ENCODE results near the gene FAM13A.
"Not testable (repeated sequence)": the region's sequence is repeated elsewhere in the genome, so short reads cannot be mapped to it uniquely, and the experiment has no call there.

The FAM13A gene

DNA sequence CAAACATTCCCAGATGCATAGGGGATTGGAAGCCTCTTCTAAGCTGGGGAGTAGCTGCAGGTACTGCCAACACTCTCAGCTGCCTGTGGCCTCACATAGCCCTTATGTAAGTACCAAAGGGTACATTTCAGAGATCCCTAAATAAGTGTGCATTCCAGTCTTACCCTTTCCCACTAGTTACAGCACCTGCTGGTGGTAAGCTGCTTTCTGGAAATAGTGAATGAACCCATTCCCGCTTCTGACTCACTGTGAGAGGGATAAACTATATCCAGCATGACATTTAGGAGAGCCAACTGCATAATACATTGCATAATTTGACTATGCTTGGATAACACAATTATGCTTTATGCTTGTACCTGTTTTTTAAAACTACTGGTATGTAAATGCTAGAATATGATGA, 149.0 kb downstream of the FAM13A start:
- DNase-seq (ENCODE audit: low spot score), result no peak
- in situ Hi-C loops (cut with MboI; ENCODE audit: low sequenced_read_pairs, unreplicated experiment), result no loop called here
- TF ChIP-seq, protein P1, sequence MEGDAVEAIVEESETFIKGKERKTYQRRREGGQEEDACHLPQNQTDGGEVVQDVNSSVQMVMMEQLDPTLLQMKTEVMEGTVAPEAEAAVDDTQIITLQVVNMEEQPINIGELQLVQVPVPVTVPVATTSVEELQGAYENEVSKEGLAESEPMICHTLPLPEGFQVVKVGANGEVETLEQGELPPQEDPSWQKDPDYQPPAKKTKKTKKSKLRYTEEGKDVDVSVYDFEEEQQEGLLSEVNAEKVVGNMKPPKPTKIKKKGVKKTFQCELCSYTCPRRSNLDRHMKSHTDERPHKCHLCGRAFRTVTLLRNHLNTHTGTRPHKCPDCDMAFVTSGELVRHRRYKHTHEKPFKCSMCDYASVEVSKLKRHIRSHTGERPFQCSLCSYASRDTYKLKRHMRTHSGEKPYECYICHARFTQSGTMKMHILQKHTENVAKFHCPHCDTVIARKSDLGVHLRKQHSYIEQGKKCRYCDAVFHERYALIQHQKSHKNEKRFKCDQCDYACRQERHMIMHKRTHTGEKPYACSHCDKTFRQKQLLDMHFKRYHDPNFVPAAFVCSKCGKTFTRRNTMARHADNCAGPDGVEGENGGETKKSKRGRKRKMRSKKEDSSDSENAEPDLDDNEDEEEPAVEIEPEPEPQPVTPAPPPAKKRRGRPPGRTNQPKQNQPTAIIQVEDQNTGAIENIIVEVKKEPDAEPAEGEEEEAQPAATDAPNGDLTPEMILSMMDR (IDR thresholded peaks at IDR 0.05; ENCODE audit: borderline replicate concordance, control extremely low read depth, extremely low read depth, insufficient read depth, missing control alignments), result no peak

- TF ChIP-seq, protein P1 (IDR thresholded peaks at IDR 0.05; ENCODE audit: borderline replicate concordance, control extremely low read depth, extremely low read depth, insufficient read depth, missing control alignments), result no peak
- in situ Hi-C loops (cut with MboI; ENCODE audit: low sequenced_read_pairs, unreplicated experiment), result no loop called here
- no peak for DNase-seq (ENCODE audit: low spot score)
Measured at GRCh38 chr4:88907478-88907877, 149.5 kb downstream of the FAM13A start.

DNA sequence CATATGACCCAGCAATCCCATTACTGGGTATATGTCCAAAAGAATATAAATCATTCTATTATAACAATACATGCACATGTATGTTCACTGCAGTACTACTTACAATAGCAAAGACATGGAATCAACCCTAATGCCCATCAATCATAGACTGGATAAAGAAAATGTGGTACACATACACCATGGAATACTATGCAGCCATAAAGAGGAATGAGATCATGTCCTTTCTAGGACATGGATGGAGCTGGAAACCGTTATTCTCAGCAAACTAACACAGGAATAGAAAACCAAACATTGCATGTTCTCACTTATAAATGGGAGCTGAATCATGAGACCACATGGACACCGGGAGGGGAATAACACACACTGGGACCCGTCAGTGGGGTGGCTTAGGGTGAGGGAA, 152.7 kb downstream of the FAM13A start:
- in situ Hi-C loops (cut with MboI; ENCODE audit: low sequenced_read_pairs, unreplicated experiment); DNase-seq (ENCODE audit: low spot score): not testable (repeated sequence)

- in situ Hi-C loops (cut with MboI; ENCODE audit: low sequenced_read_pairs, unreplicated experiment), result no loop called here
- TF ChIP-seq, protein P1 (IDR thresholded peaks at IDR 0.05; ENCODE audit: borderline replicate concordance, control extremely low read depth, extremely low read depth, insufficient read depth, missing control alignments), result no peak
- no peak for DNase-seq (ENCODE audit: low spot score)
Measured at GRCh38 chr4:88900432-88900831, 156.6 kb downstream of the FAM13A start.

DNA sequence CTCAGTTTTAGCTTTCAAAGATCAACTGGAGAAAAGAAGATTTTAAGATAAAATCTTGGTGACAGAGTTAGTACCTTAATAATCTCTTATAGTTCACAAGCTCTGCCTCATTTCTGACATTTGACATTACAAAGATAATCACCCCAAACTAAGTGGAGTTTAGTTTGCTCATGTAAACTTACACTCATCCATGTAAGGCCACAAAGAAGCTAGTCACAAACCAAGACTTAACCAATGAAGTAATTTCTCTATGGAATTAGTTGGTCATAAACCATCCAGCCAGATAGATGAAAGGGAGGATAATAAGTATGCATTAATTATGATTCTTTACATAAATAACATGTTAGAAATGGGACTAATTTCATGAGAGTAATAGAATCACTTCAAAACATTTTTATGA, 159.2 kb downstream of the FAM13A start:
- in situ Hi-C loops (cut with MboI; ENCODE audit: low sequenced_read_pairs, unreplicated experiment), result no loop called here
- no peak for DNase-seq (ENCODE audit: low spot score)
- TF ChIP-seq, protein P1 (IDR thresholded peaks at IDR 0.05; ENCODE audit: borderline replicate concordance, control extremely low read depth, extremely low read depth, insufficient read depth, missing control alignments), result no peak

GRCh38 chr4:88897180-88897579, 159.8 kb downstream of the FAM13A start:
- TF ChIP-seq, protein P1 (IDR thresholded peaks at IDR 0.05; ENCODE audit: borderline replicate concordance, control extremely low read depth, extremely low read depth, insufficient read depth, missing control alignments), result no peak
- in situ Hi-C loops (cut with MboI; ENCODE audit: low sequenced_read_pairs, unreplicated experiment), result no loop called here
- no peak for DNase-seq (ENCODE audit: low spot score)

DNA sequence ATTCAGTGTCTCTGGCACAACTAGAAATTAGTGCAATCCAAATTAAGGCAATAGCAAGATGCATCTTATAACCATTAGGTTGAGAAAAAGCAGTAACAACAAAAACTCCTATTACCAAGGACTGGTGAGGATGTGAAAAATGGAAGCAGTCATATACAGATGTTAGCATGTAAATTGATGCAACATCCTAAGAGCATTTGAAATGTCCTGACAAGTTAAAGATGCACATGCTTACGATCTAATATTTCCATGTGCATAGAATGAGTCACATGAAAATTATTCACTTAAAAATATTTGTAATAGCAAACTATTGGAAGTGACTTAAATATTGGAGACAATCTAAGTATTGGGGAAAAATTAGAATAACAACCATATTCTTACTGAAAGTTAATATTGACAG, 163.0 kb downstream of the FAM13A start:
- in situ Hi-C loops (cut with MboI; ENCODE audit: low sequenced_read_pairs, unreplicated experiment), result no loop called here
- TF ChIP-seq, protein P1 (IDR thresholded peaks at IDR 0.05; ENCODE audit: borderline replicate concordance, control extremely low read depth, extremely low read depth, insufficient read depth, missing control alignments), result no peak
- no peak for DNase-seq (ENCODE audit: low spot score)

All from GM13976 (cell line).